ENCODE data around the gene SERPINC1.
"Not testable (repeated sequence)": the region's sequence is repeated elsewhere in the genome, so short reads cannot be mapped to it uniquely, and the experiment has no call there.

Gene SERPINC1

GRCh38 chr1:173861731-173862145 is 55.4 kb downstream of the SERPINC1 start:
- peak overlapping the region; percentile 73 for H3K27ac ChIP-seq
- no peak for DNase-seq (ENCODE audit: low spot score)
- TF ChIP-seq CTCF (conservative IDR thresholded peaks at IDR 0.05; ENCODE audit: low read depth): no peak
- ChIA-PET POLR2A (ENCODE audit: low non-redundant PET) (no interaction called here), CTCF (no interaction called here)

- TF ChIP-seq CTCF (conservative IDR thresholded peaks at IDR 0.05; ENCODE audit: low read depth): no peak
- H3K27ac ChIP-seq: no peak overlapping the region
- ChIA-PET CTCF (no interaction called here), POLR2A (ENCODE audit: low non-redundant PET) (no interaction called here)
- DNase-seq (ENCODE audit: low spot score): no peak
These were observed 57.1 kb downstream of the SERPINC1 start for GRCh38 chr1:173860065-173860464.

- H3K27ac ChIP-seq; CTCF ChIA-PET; POLR2A ChIA-PET (ENCODE audit: low non-redundant PET); DNase-seq (ENCODE audit: low spot score): not testable (repeated sequence)
These were observed 57.6 kb downstream of the SERPINC1 start for GRCh38 chr1:173859547-173859946.

- TF ChIP-seq CTCF (conservative IDR thresholded peaks at IDR 0.05; ENCODE audit: low read depth): no peak
- CTCF ChIA-PET: interaction anchor here (0.6 kb wide), 1 partner anchor 16 kb away, joined by 3 read pairs; no protein-coding TSS in a partner anchor
- POLR2A ChIA-PET (ENCODE audit: low non-redundant PET): no interaction called here
- H3K27ac ChIP-seq: no peak overlapping the region
- no peak for DNase-seq (ENCODE audit: low spot score)
These were observed 59.7 kb downstream of the SERPINC1 start for GRCh38 chr1:173857363-173857917.

GRCh38 chr1:173856903-173857302 is 60.2 kb downstream of the SERPINC1 start:
- no peak overlapping the region for H3K27ac ChIP-seq
- CTCF ChIA-PET: interaction anchor here (0.6 kb wide), 2 partner anchors 16 to 20 kb away, joined by 3 to 7 read pairs; no protein-coding TSS in a partner anchor
- no peak for DNase-seq (ENCODE audit: low spot score)
- POLR2A ChIA-PET (ENCODE audit: low non-redundant PET): no interaction called here
- no peak for TF ChIP-seq CTCF (conservative IDR thresholded peaks at IDR 0.05; ENCODE audit: low read depth)

- ChIA-PET POLR2A (ENCODE audit: low non-redundant PET) (no interaction called here), CTCF (interaction anchor here (0.5 to 0.6 kb wide), 3 partner anchors 46 to 1106 kb away, joined by 3 to 4 read pairs (median 4); no protein-coding TSS in a partner anchor)
- no peak for DNase-seq (ENCODE audit: low spot score)
- H3K27ac ChIP-seq: no peak overlapping the region
- no peak for TF ChIP-seq CTCF (conservative IDR thresholded peaks at IDR 0.05; ENCODE audit: low read depth)
These were observed 61.1 kb downstream of the SERPINC1 start for GRCh38 chr1:173856014-173856413.

All from RWPE1 (cell line).